Neuronal stem cell (in vitro differentiated cells): ENCODE measurements around the gene AARS1.
"Not testable (repeated sequence)": the region's sequence is repeated elsewhere in the genome, so short reads cannot be mapped to it uniquely, and the experiment has no call there.

Experiments
- DNase-seq: peaks from one replicate; pipeline ENCODE4 v3.0.0-alpha.2; 2013; ENCODE audit warnings: low spot score
- H2AFZ ChIP-seq: one replicate; pipeline ENCODE4 v1.6.1; 2013; ENCODE audit warnings: mild to moderate bottlenecking, low read length, inconsistent platforms
- H2AK5ac ChIP-seq: 2 replicates; pipeline ENCODE4 v1.6.1; 2013; ENCODE audit warnings: low read depth, mild to moderate bottlenecking, inconsistent platforms, low read length, moderate library complexity, mixed read lengths
- H2BK120ac ChIP-seq: 2 replicates; pipeline ENCODE4 v1.6.1; 2013; ENCODE audit warnings: low read depth, mild to moderate bottlenecking, inconsistent platforms, low read length, moderate library complexity, mixed read lengths
- H2BK12ac ChIP-seq: one replicate; pipeline ENCODE4 v1.6.1; 2013; ENCODE audit warnings: low read length, inconsistent platforms
- H2BK15ac ChIP-seq: 2 replicates; pipeline ENCODE4 v1.6.1; 2013; ENCODE audit warnings: mild to moderate bottlenecking, low read length, inconsistent platforms, mixed read lengths
- H2BK5ac ChIP-seq: one replicate; pipeline ENCODE4 v1.6.1; 2013; ENCODE audit warnings: inconsistent platforms, mild to moderate bottlenecking, low read length, moderate library complexity
- H3K14ac ChIP-seq: one replicate; pipeline ENCODE4 v1.6.1; 2013; ENCODE audit warnings: low read length, inconsistent platforms
- H3K18ac ChIP-seq: 2 replicates; pipeline ENCODE4 v1.6.1; 2013; ENCODE audit warnings: low read length, inconsistent platforms
- H3K23ac ChIP-seq: 2 replicates; pipeline ENCODE4 v1.6.1; 2013; ENCODE audit warnings: low read depth, mild to moderate bottlenecking, mixed read lengths, low read length, inconsistent platforms; ENCODE audit not compliant: poor library complexity
- H3K27ac ChIP-seq: replicated peaks from 3 replicates; pipeline ENCODE4 v1.5.1; 2013; ENCODE audit warnings: low read length, inconsistent platforms
- H3K27me3 ChIP-seq, 3 experiments: 2 replicates each; pipeline ENCODE4 v1.6.1; 2013; ENCODE audit warnings: low read length in 3 of 3, mild to moderate bottlenecking in 2 of 3, inconsistent platforms in 1 of 3, low read depth in 1 of 3, mixed read lengths in 1 of 3, moderate library complexity in 1 of 3; ENCODE audit not compliant: control insufficient read depth in 3 of 3, insufficient read depth in 3 of 3
- H3K36me3 ChIP-seq, 2 donors: replicated peaks in 1 of 2; 2 replicates each; pipeline ENCODE4 v1.6.1; 2013; ENCODE audit warnings: low read length in 2 of 2; ENCODE audit not compliant: control insufficient read depth in 2 of 2, insufficient read depth in 2 of 2
- H3K4ac ChIP-seq: 2 replicates; pipeline ENCODE4 v1.6.1; 2013; ENCODE audit warnings: inconsistent platforms, mild to moderate bottlenecking, low read length, moderate library complexity
- H3K4me1 ChIP-seq, 2 donors: 1 replicate in 1 of 2; 2 replicates in 1 of 2; pipeline ENCODE4 v1.6.1; 2013; ENCODE audit warnings: low read length in 2 of 2, low read depth in 1 of 2; ENCODE audit not compliant: control insufficient read depth in 2 of 2, insufficient read depth in 1 of 2
- H3K4me2 ChIP-seq: one replicate; pipeline ENCODE4 v1.6.1; 2013; ENCODE audit warnings: mild to moderate bottlenecking, low read length, inconsistent platforms; ENCODE audit not compliant: insufficient read depth, poor library complexity, severe bottlenecking
- H3K4me3 ChIP-seq, 2 donors: 2 replicates each; pipeline ENCODE4 v1.5.1; 2013; ENCODE audit warnings: low read length in 2 of 2, mild to moderate bottlenecking in 2 of 2, inconsistent platforms in 1 of 2, moderate library complexity in 1 of 2
- H3K79me1 ChIP-seq: one replicate; pipeline ENCODE4 v1.6.1; 2013; ENCODE audit warnings: low read depth, mild to moderate bottlenecking, inconsistent platforms, low read length, moderate library complexity
- H3K9ac ChIP-seq: one replicate; pipeline ENCODE4 v1.6.1; 2013; ENCODE audit warnings: mild to moderate bottlenecking, low read depth, low read length, inconsistent platforms; ENCODE audit not compliant: poor library complexity
- H3K9me3 ChIP-seq, 2 donors: replicated peaks in 1 of 2; 2 replicates each; pipeline versions ENCODE3 to v1.6.1; 2013; ENCODE audit warnings: low read length in 2 of 2, mild to moderate bottlenecking in 2 of 2, inconsistent platforms in 1 of 2, low read depth in 1 of 2, mixed read lengths in 1 of 2, moderate library complexity in 1 of 2; ENCODE audit not compliant: control insufficient read depth in 2 of 2, insufficient read depth in 1 of 2
- H4K8ac ChIP-seq: one replicate; pipeline ENCODE4 v1.6.1; 2013; ENCODE audit warnings: low read depth, mild to moderate bottlenecking, inconsistent platforms, low read length, moderate library complexity
- H4K91ac ChIP-seq: one replicate; pipeline ENCODE4 v1.6.1; 2013; ENCODE audit warnings: low read length, low read depth, mild to moderate bottlenecking, inconsistent platforms; ENCODE audit not compliant: poor library complexity
- WGBS, 2 donors: extraction: QIAGEN DNeasy Blood & Tissue Kit; methylation state at CpG; one replicate each; pipeline ENCODE4 v1.1.7; 2013; ENCODE audit warnings: missing lambda C conversion rate in 2 of 2, mixed read lengths in 1 of 2; ENCODE audit not compliant: insufficient read length in 2 of 2, insufficient replicate concordance in 1 of 2; ENCODE audit errors: extremely low coverage in 2 of 2; 5-methylcytosine and 5-hydroxymethylcytosine counted together

AARS1 gene

DNA sequence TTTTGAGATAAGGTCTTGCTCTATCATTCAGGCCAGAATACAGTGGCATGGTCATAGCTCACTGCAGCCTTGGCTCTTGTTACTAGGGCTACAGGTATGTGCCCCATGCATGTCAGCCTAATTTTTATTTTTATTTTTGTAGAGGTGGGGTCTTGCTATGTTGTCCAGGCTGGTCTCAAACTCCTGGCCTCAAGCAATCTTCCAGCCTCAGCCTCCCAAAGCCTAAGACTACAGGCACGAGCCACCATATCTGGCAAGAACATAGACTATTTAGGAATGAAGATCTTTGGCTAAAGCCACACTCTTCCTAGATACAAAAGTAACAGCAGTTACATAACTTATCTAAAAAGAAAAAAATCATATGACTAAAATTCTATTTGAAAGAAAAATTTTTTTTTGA is 41.8 kb upstream of the AARS1 start:
- Histone ChIP-seq H3K27me3 (no peaks in the 10 kb centered on the region), H3K36me3 (peaks cover 29 to 80% of the 10 kb centered on the region in 2 donors), H3K4me2 (no peak overlapping the region), H4K8ac (no peak overlapping the region), H2BK12ac (no peak overlapping the region), H2BK15ac (no peak overlapping the region), H3K9me3 (no peaks in the 10 kb centered on the region), H2BK120ac (no peak overlapping the region), H3K27ac (no peak overlapping the region), H4K91ac (no peak overlapping the region), H2AK5ac (no peak overlapping the region), H3K14ac (no peak overlapping the region), H3K9ac (no peak overlapping the region), H3K79me1 (no peaks in the 10 kb centered on the region), H3K4ac (no peak overlapping the region), H2AFZ (no peak overlapping the region), H2BK5ac (no peak overlapping the region), H3K18ac (no peak overlapping the region), H3K4me3 (no peak overlapping the region), H3K23ac (no peak overlapping the region), H3K4me1 (no peaks in the 10 kb centered on the region)
- DNase-seq: no peak
- WGBS, 2 donors: no CpG with 5 or more reads among the region's 1 CpG

DNA sequence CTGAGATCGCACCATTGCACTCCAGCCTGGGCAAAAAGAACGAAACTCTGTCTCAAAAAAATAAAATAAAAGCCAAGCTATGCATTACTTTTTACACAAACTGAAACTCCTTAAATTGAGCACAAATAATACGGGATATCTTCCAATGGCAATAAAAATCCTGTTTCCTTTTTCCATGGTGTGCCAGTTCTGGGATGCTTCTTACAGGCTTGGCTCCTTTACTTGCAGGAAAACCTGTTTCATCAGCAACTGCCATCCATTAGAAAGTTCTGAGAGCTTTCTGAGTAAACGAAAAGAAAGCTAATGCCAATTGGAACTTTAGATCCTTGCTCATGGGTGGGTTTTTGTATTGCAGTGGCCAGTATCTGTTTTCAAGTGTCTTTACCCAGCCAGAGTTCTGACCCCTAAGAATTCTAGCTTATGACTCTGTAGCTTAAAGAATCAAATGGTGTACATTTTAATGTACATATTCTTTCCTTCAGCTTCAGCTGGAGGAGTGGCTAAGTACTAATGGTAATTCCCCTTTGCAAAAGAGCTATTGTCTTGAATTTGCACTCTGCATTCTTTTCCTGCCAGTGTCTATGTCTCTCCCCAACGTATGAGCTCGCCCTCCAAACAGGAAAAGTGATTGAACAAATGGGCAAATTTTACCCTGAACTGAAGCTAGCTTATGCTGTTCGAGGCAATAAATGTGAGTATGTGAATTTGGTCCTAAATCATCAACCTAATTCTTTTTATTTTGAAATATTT is 35.9 kb upstream of the AARS1 start:
- no peak overlapping the region for H2AFZ ChIP-seq
- H3K79me1 ChIP-seq: no peaks in the 10 kb centered on the region
- H3K9ac ChIP-seq: no peak overlapping the region
- H3K4ac ChIP-seq: no peak overlapping the region
- no peak overlapping the region for H2BK12ac ChIP-seq
- DNase-seq: no peak
- H3K4me3 ChIP-seq: no peak overlapping the region
- no peak overlapping the region for H3K14ac ChIP-seq
- no peak overlapping the region for H3K27ac ChIP-seq
- H3K18ac ChIP-seq: no peak overlapping the region
- no peak overlapping the region for H4K91ac ChIP-seq
- H2BK120ac ChIP-seq: no peak overlapping the region
- H3K4me1 ChIP-seq: no peaks in the 10 kb centered on the region
- no peak overlapping the region for H2AK5ac ChIP-seq
- H2BK5ac ChIP-seq: no peak overlapping the region
- no peak overlapping the region for H4K8ac ChIP-seq
- H2BK15ac ChIP-seq: no peak overlapping the region
- H3K23ac ChIP-seq: no peak overlapping the region
- no peaks in the 10 kb centered on the region for H3K9me3 ChIP-seq
- WGBS, 2 donors: no CpG with 5 or more reads among the region's 7 CpGs
- peaks cover 21 to 70% of the 10 kb centered on the region in 2 donors for H3K36me3 ChIP-seq
- H3K27me3 ChIP-seq: no peaks in the 10 kb centered on the region
- H3K4me2 ChIP-seq: no peak overlapping the region

DNA sequence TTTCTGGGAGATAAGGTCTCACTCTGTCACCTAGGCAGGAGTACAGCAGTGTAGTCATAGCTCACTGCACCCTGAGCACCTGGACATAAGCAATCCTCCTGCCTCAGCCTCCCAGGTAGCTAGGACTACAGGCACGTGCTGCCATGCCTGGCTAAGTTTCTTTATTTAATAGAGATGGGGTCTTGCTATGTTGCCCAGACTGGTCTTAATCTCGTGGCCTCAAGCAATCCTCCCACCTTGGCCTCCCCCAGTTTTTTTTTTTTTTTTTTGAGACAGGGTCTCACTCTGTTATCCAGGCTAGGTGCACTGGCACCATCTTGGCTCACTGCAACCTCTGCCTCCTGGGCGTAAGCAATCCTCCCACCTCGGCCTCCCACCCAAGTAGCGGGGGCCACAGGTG is 30.8 kb upstream of the AARS1 start:
- Histone ChIP-seq H2AK5ac (no peak overlapping the region), H3K36me3 (peaks cover 25 to 78% of the 10 kb centered on the region in 2 donors), H3K9me3 (no peaks in the 10 kb centered on the region), H4K91ac (no peak overlapping the region), H2BK5ac (no peak overlapping the region), H3K79me1 (peaks cover 2% of the 10 kb centered on the region), H2BK120ac (no peak overlapping the region), H3K4me2 (no peak overlapping the region), H3K4me1 (no peaks in the 10 kb centered on the region), H2AFZ (no peak overlapping the region), H4K8ac (no peak overlapping the region), H3K9ac (no peak overlapping the region), H3K27ac (no peak overlapping the region), H3K4ac (no peak overlapping the region), H3K4me3 (no peak overlapping the region), H2BK15ac (no peak overlapping the region), H3K27me3 (no peaks in the 10 kb centered on the region), H3K18ac (no peak overlapping the region), H3K14ac (no peak overlapping the region), H2BK12ac (no peak overlapping the region), H3K23ac (no peak overlapping the region)
- DNase-seq: no peak
- no CpG with 5 or more reads among the region's 5 CpGs for WGBS, 2 donors

DNA sequence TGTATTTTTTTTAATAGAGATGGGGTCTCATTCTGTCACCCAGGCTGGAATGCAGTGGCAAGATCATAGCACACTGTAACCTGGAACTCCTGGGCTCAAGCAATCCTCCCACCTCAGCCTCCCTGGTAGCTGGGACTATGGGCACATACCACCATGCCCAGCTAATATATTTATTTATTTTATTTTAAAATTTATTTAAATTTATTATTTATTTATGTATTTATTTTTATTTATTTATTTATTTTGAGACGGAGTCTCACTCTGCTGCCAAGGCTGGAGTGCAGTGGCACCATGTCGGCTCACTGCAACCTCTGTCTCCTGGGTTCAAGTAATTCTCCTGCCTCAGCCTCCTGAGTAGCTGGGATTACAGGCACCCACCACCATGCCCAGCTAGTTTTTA is 18.4 kb upstream of the AARS1 start:
- DNase-seq: not testable (repeated sequence)

More for the DNA sequence above, 18.4 kb upstream of the AARS1 start:
- not testable (repeated sequence) for H3K9me3 ChIP-seq, H3K27ac ChIP-seq, H3K79me1 ChIP-seq, H2BK5ac ChIP-seq, H3K4me3 ChIP-seq, H3K4me1 ChIP-seq, H2BK120ac ChIP-seq, H2BK12ac ChIP-seq, H3K4me2 ChIP-seq, H3K9ac ChIP-seq, H2AK5ac ChIP-seq, H3K4ac ChIP-seq, H3K27me3 ChIP-seq, H3K36me3 ChIP-seq, H4K8ac ChIP-seq, H2BK15ac ChIP-seq, H3K23ac ChIP-seq, H2AFZ ChIP-seq, H3K14ac ChIP-seq, H3K18ac ChIP-seq, H4K91ac ChIP-seq
- no CpG with 5 or more reads among the region's 2 CpGs for WGBS, 2 donors
